Measurements from ENCODE around the gene RANGRF.

RANGRF gene

DNA sequence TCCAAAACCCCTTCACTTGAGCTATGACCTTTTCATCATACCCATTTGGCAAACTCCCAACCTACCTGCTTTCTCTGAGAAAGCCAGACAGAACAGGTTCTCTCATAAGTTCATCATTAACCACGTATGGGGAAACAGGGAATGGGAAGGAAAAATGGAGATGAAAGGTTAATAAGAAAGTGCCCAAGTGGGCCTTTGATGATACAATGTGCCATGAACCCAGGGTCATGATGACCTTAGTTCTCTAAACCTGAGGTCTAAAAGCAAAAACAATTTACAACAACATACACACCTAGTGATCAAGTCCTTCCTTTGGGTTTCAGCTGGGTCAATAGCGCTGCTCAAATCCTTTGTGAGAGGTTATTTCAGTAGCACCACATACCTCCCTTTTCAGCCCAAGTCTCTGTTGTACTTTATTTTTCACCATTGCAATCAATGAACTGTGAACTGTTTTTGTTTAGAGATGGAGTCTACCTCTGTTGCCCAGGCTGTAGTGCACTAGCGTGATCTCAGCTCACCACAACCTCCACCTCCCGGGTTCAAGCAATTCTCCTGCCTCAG lies 14.5 kb upstream of the RANGRF start:
- H3K36me3 ChIP-seq (ENCODE audit: control insufficient read depth, insufficient read depth, low read length), result no peaks in the 10 kb centered on the region
- TF ChIP-seq, protein P1, sequence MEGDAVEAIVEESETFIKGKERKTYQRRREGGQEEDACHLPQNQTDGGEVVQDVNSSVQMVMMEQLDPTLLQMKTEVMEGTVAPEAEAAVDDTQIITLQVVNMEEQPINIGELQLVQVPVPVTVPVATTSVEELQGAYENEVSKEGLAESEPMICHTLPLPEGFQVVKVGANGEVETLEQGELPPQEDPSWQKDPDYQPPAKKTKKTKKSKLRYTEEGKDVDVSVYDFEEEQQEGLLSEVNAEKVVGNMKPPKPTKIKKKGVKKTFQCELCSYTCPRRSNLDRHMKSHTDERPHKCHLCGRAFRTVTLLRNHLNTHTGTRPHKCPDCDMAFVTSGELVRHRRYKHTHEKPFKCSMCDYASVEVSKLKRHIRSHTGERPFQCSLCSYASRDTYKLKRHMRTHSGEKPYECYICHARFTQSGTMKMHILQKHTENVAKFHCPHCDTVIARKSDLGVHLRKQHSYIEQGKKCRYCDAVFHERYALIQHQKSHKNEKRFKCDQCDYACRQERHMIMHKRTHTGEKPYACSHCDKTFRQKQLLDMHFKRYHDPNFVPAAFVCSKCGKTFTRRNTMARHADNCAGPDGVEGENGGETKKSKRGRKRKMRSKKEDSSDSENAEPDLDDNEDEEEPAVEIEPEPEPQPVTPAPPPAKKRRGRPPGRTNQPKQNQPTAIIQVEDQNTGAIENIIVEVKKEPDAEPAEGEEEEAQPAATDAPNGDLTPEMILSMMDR (IDR thresholded peaks at IDR 0.05), result no peak
- no peak overlapping the region for H3K4me3 ChIP-seq (ENCODE audit: low read depth, low read length)
- H3K27me3 ChIP-seq (ENCODE audit: control insufficient read depth, insufficient read depth, low read length), result no peaks in the 10 kb centered on the region
- no peaks in the 10 kb centered on the region for H3K79me2 ChIP-seq
- no peak overlapping the region for H3K4me2 ChIP-seq (ENCODE audit: low read length)
- no peak overlapping the region for H3K27ac ChIP-seq
- H3K4me1 ChIP-seq, result no peaks in the 10 kb centered on the region
- H2AFZ ChIP-seq, result no peak overlapping the region
- H3K9me3 ChIP-seq (ENCODE audit: control insufficient read depth, low read length), result no peaks in the 10 kb centered on the region
- H3K9ac ChIP-seq, result no peak overlapping the region

DNA sequence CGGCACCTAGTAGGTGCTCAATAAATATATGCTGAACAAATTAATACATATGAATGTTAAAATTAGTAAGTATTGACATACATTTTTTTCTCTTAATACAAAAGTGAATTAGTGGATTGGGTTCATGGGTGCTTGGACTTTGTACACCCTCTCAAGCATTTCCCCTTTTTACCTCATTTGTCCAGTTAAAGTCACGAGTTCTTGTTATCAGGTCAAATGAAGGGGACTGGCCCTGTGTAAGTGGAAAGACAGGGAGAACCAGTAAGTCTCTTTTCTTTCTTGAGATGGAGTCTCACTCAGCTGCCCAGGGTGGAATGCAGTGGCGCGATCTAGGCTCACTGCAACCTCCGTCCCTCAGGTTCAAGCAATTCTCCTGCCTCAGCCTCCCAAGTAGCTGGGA lies 13.7 kb upstream of the RANGRF start:
- Histone ChIP-seq H3K79me2 (no peaks in the 10 kb centered on the region), H3K9ac (no peak overlapping the region), H3K27ac (no peak overlapping the region), H3K36me3 (ENCODE audit: control insufficient read depth, insufficient read depth, low read length) (no peaks in the 10 kb centered on the region), H3K4me2 (ENCODE audit: low read length) (no peak overlapping the region), H2AFZ (no peak overlapping the region), H3K4me1 (no peaks in the 10 kb centered on the region), H3K27me3 (ENCODE audit: control insufficient read depth, insufficient read depth, low read length) (no peaks in the 10 kb centered on the region), H3K4me3 (ENCODE audit: low read depth, low read length) (no peak overlapping the region), H3K9me3 (ENCODE audit: control insufficient read depth, low read length) (no peaks in the 10 kb centered on the region)
- TF ChIP-seq, protein P1 (IDR thresholded peaks at IDR 0.05), result no peak

DNA sequence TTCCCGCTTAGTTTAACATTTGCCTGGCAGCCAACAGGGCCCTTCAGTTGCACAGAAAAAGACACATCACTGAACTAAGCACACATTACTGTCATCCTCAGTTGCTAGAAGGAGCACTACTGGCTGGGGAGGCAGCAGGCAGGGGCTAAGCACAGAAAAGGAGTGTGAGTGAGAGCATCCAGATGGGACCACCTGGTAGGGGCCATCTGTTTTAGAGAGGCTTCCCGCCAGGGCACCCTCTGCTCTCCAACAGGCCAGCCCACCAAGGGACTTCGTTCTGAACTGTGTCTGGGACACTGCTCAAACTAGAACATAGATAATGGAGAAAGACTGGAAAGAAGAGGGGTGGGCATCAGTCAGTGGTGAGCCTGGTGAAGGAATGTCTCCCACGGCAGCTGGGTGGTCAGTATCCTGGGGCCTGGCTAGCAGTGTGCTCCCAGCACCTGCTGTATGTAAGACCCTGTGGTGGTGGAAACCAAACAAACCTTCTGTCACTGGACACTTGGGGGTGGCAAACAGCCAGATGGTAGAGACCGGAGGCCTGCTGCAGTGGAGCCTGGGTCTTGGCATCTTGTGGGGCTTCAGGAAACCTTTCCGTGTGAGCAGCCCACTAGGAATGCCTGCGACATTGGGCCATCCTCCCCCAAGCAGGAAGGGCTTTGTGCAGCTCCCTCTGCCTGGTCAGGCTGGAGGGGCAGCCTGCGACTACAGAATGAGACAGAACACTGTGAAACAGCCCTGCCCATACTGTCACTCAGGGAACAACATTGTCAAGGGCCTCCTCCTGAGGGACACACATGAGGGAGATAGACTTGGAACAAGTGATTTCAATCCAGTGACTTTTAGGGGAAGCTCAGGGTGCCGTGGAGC lies 12.8 kb upstream of the RANGRF start:
- Histone ChIP-seq H3K27me3 (ENCODE audit: control insufficient read depth, insufficient read depth, low read length) (no peaks in the 10 kb centered on the region), H3K9me3 (ENCODE audit: control insufficient read depth, low read length) (no peaks in the 10 kb centered on the region), H3K27ac (no peak overlapping the region), H3K36me3 (ENCODE audit: control insufficient read depth, insufficient read depth, low read length) (no peaks in the 10 kb centered on the region), H3K4me2 (ENCODE audit: low read length) (no peak overlapping the region), H3K9ac (no peak overlapping the region), H3K4me1 (no peaks in the 10 kb centered on the region), H2AFZ (no peak overlapping the region), H3K79me2 (no peaks in the 10 kb centered on the region), H3K4me3 (ENCODE audit: low read depth, low read length) (no peak overlapping the region)
- TF ChIP-seq, protein P1 (IDR thresholded peaks at IDR 0.05), result no peak

DNA sequence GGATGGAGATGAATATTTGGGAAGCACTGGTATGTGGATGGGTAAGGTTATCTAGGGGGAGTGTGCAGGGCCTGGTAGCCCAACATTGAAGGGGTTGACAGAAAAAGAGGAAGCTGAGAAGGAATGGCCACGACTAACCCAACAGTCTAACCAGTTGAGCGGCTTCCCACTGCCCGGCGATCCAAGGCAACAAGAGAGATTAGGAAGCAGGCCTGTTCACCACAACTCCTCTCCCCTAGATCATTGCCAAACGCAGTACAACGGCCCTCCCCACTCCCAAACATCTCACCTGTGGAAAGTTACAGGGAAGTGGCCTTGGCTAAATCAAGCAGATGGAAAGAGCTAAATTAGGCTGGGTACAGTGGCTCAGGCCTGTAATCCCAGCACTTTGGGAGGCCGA lies 11.2 kb upstream of the RANGRF start:
- H3K4me2 ChIP-seq (ENCODE audit: low read length), result no peak overlapping the region
- no peaks in the 10 kb centered on the region for H3K79me2 ChIP-seq
- no peaks in the 10 kb centered on the region for H3K4me1 ChIP-seq
- no peaks in the 10 kb centered on the region for H3K36me3 ChIP-seq (ENCODE audit: control insufficient read depth, insufficient read depth, low read length)
- H3K4me3 ChIP-seq (ENCODE audit: low read depth, low read length), result no peak overlapping the region
- no peak overlapping the region for H3K9ac ChIP-seq
- no peak overlapping the region for H3K27ac ChIP-seq
- TF ChIP-seq, protein P1 (IDR thresholded peaks at IDR 0.05), result no peak
- H3K27me3 ChIP-seq (ENCODE audit: control insufficient read depth, insufficient read depth, low read length), result no peaks in the 10 kb centered on the region
- H2AFZ ChIP-seq, result no peak overlapping the region
- no peaks in the 10 kb centered on the region for H3K9me3 ChIP-seq (ENCODE audit: control insufficient read depth, low read length)
